ENCODE data around the gene P2RY2. TPM values are rescaled to one million over a fixed set of nuclear protein-coding genes. Genes with fewer than 3 reads are reported as not detected.

Gene P2RY2
- total RNA-seq, 1 donor = under 0.01 TPM

DNA sequence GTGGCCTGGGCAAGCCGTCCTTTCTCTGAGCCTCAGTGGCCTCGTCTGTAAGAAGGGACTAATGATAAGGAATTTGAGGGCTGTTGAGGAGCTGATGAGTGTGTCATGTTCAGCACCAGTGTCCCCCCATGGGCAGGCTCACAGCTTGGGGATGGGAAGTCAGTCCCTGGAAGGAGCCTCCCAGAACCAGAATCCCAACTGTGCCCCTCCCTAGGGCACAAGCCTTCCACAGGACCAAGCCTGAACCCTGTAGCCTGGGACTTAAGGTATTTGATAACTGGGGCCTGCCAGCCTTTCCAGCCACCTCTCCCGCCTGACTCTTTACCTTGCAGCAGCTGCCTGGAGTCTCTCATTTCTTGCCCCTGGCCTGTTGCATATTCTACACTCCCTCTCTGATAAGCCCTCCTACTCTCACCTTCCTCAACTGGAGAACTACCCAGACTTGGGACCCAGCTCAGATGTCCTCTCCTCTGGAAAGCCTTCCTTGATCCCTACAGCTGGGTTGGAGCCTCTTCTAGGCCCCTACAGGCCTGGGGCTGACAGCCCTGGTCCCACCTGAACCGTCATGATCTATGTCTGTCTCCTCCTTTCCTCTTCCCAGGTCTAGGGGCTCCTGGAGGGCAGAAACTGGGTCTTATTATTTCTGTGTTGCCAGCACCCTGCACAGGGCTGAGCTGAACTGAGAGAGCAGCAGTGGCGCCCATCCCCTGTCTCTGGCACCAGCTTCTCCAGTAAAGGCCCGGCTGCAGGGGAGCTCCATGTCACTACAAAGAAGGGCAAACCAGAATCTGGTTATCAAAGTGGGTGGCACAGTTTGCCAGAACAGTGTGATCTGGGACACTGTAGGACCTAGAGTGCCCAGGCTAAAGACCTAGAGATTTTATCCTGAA, 1.6 kb downstream of the P2RY2 start:
- DNase-seq (ENCODE audit: low read depth) = no peak
- H3K4me3 ChIP-seq (ENCODE audit: low read depth, low read length) = no peak overlapping the region
- TF ChIP-seq, protein P1, sequence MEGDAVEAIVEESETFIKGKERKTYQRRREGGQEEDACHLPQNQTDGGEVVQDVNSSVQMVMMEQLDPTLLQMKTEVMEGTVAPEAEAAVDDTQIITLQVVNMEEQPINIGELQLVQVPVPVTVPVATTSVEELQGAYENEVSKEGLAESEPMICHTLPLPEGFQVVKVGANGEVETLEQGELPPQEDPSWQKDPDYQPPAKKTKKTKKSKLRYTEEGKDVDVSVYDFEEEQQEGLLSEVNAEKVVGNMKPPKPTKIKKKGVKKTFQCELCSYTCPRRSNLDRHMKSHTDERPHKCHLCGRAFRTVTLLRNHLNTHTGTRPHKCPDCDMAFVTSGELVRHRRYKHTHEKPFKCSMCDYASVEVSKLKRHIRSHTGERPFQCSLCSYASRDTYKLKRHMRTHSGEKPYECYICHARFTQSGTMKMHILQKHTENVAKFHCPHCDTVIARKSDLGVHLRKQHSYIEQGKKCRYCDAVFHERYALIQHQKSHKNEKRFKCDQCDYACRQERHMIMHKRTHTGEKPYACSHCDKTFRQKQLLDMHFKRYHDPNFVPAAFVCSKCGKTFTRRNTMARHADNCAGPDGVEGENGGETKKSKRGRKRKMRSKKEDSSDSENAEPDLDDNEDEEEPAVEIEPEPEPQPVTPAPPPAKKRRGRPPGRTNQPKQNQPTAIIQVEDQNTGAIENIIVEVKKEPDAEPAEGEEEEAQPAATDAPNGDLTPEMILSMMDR (IDR thresholded peaks at IDR 0.05; ENCODE audit: insufficient read depth, low read depth, low read length) = no peak

DNA sequence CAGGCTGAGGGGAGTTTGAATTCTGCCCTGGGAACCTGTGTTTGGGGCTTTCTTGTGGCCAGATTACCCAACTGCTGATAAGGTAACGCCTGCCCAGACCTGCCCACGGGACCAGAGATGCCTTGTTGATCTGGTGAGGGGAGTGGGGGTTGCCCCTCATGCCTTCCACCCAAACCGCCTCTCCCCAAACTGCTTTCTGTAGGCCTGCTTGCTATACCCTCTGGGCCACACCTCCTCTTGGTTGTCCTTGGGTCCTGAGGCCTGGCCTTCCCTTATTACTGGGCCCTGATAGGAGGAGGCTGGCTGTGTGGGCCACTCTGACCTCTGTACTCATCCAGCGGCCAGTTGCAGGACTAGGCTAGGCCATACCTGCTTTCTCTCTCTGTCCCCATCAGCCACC, 3.4 kb downstream of the P2RY2 start:
- TF ChIP-seq, protein P1 (IDR thresholded peaks at IDR 0.05; ENCODE audit: insufficient read depth, low read depth, low read length) = no peak
- no peak overlapping the region for H3K4me3 ChIP-seq (ENCODE audit: low read depth, low read length)
- DNase-seq (ENCODE audit: low read depth) = no peak

DNA sequence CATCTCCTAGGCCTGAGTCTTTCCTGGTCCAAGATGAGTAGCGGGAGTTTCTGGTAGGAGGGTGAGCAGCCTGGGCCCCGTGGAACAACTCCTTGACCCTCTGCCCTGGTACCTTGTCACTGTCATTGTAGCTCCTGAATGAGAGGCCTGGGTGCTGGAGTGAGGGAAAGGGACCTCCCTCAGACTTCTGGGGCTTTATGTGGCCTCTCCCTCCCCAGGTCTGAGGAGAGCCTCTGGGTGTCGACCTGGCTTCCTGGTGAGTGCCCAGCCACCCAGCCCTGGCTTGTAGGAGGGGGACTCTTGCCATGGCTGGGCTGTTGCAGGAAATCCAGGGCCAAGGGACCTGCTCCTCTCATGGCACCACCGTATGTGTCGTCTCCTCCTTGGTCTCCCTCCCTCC, 3.9 kb downstream of the P2RY2 start:
- TF ChIP-seq, protein P1 (IDR thresholded peaks at IDR 0.05; ENCODE audit: insufficient read depth, low read depth, low read length) = no peak
- no peak overlapping the region for H3K4me3 ChIP-seq (ENCODE audit: low read depth, low read length)
- no peak for DNase-seq (ENCODE audit: low read depth)

DNA sequence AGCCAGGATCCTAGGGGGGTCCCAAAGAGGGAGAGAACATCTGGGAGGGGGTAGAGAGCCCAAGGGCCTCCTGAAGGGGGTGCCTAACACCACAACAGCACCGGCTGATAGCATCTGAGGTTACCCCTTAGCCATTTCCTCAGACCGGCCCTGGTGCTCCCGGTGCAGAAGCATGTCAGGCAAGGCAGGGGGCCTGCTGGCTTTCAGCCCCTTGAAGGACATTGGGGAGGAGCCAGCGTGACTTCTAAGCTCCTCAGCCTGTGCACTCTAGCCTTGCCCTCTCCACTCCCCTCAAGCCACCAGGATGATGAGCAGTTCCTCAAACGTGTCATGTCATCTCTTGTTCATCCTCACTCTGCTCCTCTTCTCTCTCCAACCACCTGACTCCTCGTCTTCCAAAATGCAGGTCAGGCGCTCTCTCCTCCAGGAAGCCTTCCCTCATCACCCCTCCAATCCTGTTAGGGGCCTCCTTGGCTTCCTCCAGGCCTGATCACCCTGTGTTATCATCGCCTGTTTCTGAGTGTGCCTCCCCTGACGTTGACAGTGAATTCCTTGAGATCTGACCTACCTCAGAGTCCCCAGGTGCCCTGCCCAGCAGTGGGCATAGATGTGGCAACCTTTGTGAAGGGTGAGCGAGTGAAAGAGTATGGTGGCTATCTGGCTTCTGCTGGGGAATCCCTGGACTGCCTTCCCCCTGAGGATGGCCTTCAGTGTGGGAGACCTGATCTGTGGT, 6.1 kb downstream of the P2RY2 start:
- no peak for DNase-seq (ENCODE audit: low read depth)
- TF ChIP-seq, protein P1 (IDR thresholded peaks at IDR 0.05; ENCODE audit: insufficient read depth, low read depth, low read length) = no peak
- H3K4me3 ChIP-seq (ENCODE audit: low read depth, low read length) = no peak overlapping the region

DNA sequence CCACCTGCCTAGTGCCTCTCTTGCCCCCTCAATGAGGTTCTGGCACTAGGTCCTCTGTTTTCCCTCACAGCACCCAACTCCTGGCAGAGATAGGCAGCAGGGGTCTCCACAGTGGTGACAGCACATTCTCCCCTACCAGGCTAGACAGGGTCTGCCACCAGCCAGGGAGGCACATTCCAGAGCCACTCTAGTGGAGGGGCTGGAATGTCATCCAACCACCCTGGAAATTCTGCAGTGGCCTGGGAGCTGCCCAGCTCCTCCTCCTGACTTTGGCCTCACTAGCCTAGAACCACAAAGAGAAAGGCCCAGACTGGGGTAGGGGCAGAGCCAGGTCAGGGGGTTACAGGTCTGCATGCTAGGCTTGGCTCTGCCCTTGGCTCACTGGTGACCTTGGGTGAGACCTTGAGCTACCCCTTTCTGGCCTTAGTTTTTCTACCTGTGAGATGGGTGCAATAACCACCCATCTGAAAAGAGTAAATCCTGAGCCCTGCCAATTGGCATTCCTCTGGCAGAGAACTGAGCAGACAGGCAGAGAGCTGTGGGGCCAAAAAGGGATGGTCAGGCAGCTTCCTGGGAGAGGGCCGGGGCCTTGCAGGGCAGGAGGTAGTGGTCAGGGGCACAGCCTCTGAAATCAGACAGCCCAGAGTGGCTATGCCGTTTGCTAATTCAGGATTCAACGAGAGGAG, 7.1 kb downstream of the P2RY2 start:
- TF ChIP-seq, protein P1 (IDR thresholded peaks at IDR 0.05; ENCODE audit: insufficient read depth, low read depth, low read length) = no peak
- DNase-seq (ENCODE audit: low read depth) = no peak
- no peak overlapping the region for H3K4me3 ChIP-seq (ENCODE audit: low read depth, low read length)

DNA sequence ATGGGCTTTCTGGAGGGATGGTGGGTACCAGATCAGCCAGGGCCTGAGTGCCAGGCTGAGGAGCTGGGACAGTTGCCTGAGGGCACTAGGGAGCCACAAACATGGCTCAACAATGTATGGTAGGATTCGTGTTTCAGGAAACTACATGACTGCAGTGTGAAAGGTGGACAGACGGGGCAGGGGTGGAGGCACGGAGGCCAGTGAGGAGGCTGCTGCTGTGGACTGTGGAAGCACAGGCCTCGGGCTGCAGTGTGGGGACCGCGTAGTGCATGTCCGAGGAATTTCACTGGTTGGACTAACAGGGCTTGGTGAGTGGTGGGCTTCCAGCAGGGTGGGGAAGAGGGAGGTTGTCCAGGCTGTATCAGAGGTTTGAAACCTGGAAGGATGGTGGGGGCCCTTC, 7.8 kb downstream of the P2RY2 start:
- no peak overlapping the region for H3K4me3 ChIP-seq (ENCODE audit: low read depth, low read length)
- TF ChIP-seq, protein P1 (IDR thresholded peaks at IDR 0.05; ENCODE audit: insufficient read depth, low read depth, low read length) = no peak
- DNase-seq (ENCODE audit: low read depth) = no peak
